Esophagus muscularis mucosa (tissue), 4 donors: ENCODE measurements around the gene EML6. TPM values are rescaled to one million over a fixed set of nuclear protein-coding genes. Genes with fewer than 3 reads are reported as not detected.

Experiments
- DNase-seq: peaks from one replicate; pipeline ENCODE4 v3.0.0-alpha.2; 2017; ENCODE audit errors: extremely low spot score
- H3K27ac ChIP-seq, 4 donors: fragments of 200-600 bp; sonication (generic); replicated peaks in 1 of 4; 1 replicate in 3 of 4; 2 replicates in 1 of 4; pipeline ENCODE4 v1.5.1; 2016 to 2019; ENCODE audit warnings: mild to moderate bottlenecking in 1 of 4
- H3K27me3 ChIP-seq, 4 donors: fragments of 200-600 bp; sonication (generic); one replicate each; pipeline versions ENCODE4 v1.5.1 to v1.6.0; 2016 to 2019
- H3K36me3 ChIP-seq, 4 donors: fragments of 200-600 bp; sonication (generic); one replicate each; pipeline ENCODE4 v1.5.1; 2016 to 2019
- H3K4me1 ChIP-seq, 4 donors: fragments of 200-600 bp; sonication (generic); one replicate each; pipeline ENCODE4 v1.5.1; 2016 to 2019
- H3K4me3 ChIP-seq, 4 donors: fragments of 200-600 bp; sonication (generic); 1 replicate in 2 of 4; 2 replicates in 2 of 4; pipeline ENCODE4 v1.5.1; 2016 to 2019; ENCODE audit warnings: mild to moderate bottlenecking in 4 of 4, moderate library complexity in 1 of 4
- H3K9me3 ChIP-seq, 4 donors: fragments of 200-600 bp; sonication (generic); 1 replicate in 3 of 4; 2 replicates in 1 of 4; pipeline ENCODE4 v1.5.1; 2016 to 2019
- CTCF ChIP-seq, 3 experiments: fragments of 200-600 bp in 2 of 3; fragments of 450-650 bp in 1 of 3; sonication (generic) in 2 of 3; IDR thresholded peaks; one replicate each; pipeline ENCODE4 v1.5.1; 2017 to 2019; ENCODE audit warnings: antibody characterized with exemption in 3 of 3, mild to moderate bottlenecking in 2 of 3, moderate library complexity in 1 of 3
- EP300 ChIP-seq: sonication (generic); formaldehyde crosslinking; IDR thresholded peaks from one replicate; pipeline ENCODE4 v1.6.1; 2017; ENCODE audit warnings: antibody characterized with exemption
- POLR2A ChIP-seq: fragments of 450-650 bp; IDR thresholded peaks from one replicate; pipeline ENCODE4 v1.6.1; 2017; ENCODE audit warnings: antibody characterized with exemption, moderate library complexity, mild to moderate bottlenecking, low read depth
- POLR2AphosphoS5 ChIP-seq, 2 donors: sonication (generic); formaldehyde crosslinking; IDR thresholded peaks; one replicate each; pipeline ENCODE4 v1.6.1; 2017; ENCODE audit warnings: antibody characterized with exemption in 2 of 2
- WGBS: methylation state at CpG from one replicate; pipeline ENCODE4 v1.1.5; 2018; 5-methylcytosine and 5-hydroxymethylcytosine counted together
- intact Hi-C: fragments of 100-400 bp; cut with DNase I; formaldehyde crosslinking; loops from one replicate; pipeline ENCODE4 v1.15.1; 2023
- total RNA-seq, 4 donors: library from RNA; depleted of rRNA; stranded (reverse); fragments of >200 nt; gene quantifications; one replicate each; pipeline versions ENCODE4 v1.1.0 to v1.2.1, GENCODE V29; 2016

The EML6 gene
- total RNA-seq, 4 donors from 2014 or later: 0.75 to 4.6 (median 0.89) TPM

GRCh38 chr2:54850171-54851122, 127.0 kb downstream of the EML6 start:
- Histone ChIP-seq H3K4me1 (peaks cover 0 to 3% (median 0%) of the 10 kb centered on the region in 4 donors), H3K9me3 (no peaks in the 10 kb centered on the region), H3K27ac (no peak overlapping the region), H3K4me3 (no peak overlapping the region), H3K27me3 (no peaks in the 10 kb centered on the region), H3K36me3 (no peaks in the 10 kb centered on the region)
- TF ChIP-seq EP300 (no peak), POLR2AphosphoS5 (IDR thresholded peaks at IDR 0.05) (no peak), CTCF (IDR thresholded peaks at IDR 0.05) (no peak), POLR2A (no peak)
- 96% methylated on average over 8 of the region's 8 CpGs for WGBS
- intact Hi-C loops: no loop called here
- DNase-seq: no peak

GRCh38 chr2:54853616-54854310, 130.3 kb downstream of the EML6 start:
- 81% methylated on average over 5 of the region's 5 CpGs for WGBS
- H3K9me3 ChIP-seq: no peaks in the 10 kb centered on the region
- H3K27me3 ChIP-seq: no peaks in the 10 kb centered on the region
- DNase-seq: no peak
- no peak overlapping the region for H3K4me3 ChIP-seq
- no peaks in the 10 kb centered on the region for H3K36me3 ChIP-seq
- intact Hi-C loops: no loop called here
- H3K4me1 ChIP-seq: no peaks in the 10 kb centered on the region
- H3K27ac ChIP-seq: no peak overlapping the region
- TF ChIP-seq CTCF (IDR thresholded peaks at IDR 0.05): no peak
- no peak for TF ChIP-seq POLR2A
- TF ChIP-seq EP300: no peak
- TF ChIP-seq POLR2AphosphoS5 (IDR thresholded peaks at IDR 0.05): no peak

GRCh38 chr2:54855434-54855833, 132.0 kb downstream of the EML6 start:
- 97% methylated on average over 2 of the region's 2 CpGs for WGBS

GRCh38 chr2:54858021-54858681, 134.7 kb downstream of the EML6 start:
- TF ChIP-seq EP300 (no peak), CTCF (IDR thresholded peaks at IDR 0.05) (no peak)
- 75% methylated on average over 3 of the region's 3 CpGs for WGBS

More at GRCh38 chr2:54855434-54855833, 132.0 kb downstream of the EML6 start:
- no peaks in the 10 kb centered on the region for H3K27me3 ChIP-seq
- H3K9me3 ChIP-seq: no peaks in the 10 kb centered on the region
- no peaks in the 10 kb centered on the region for H3K36me3 ChIP-seq
- no peak overlapping the region for H3K27ac ChIP-seq
- no peak for DNase-seq
- no peak overlapping the region for H3K4me3 ChIP-seq
- TF ChIP-seq CTCF (IDR thresholded peaks at IDR 0.05) (no peak), POLR2A (no peak), POLR2AphosphoS5 (IDR thresholded peaks at IDR 0.05) (no peak), EP300 (no peak)
- H3K4me1 ChIP-seq: no peaks in the 10 kb centered on the region
- intact Hi-C loops: no loop called here

More at GRCh38 chr2:54858021-54858681, 134.7 kb downstream of the EML6 start:
- H3K36me3 ChIP-seq: no peaks in the 10 kb centered on the region
- H3K27ac ChIP-seq: no peak overlapping the region
- no peak overlapping the region for H3K4me3 ChIP-seq
- no peaks in the 10 kb centered on the region for H3K27me3 ChIP-seq
- H3K9me3 ChIP-seq: no peaks in the 10 kb centered on the region
- no peaks in the 10 kb centered on the region for H3K4me1 ChIP-seq
- no peak for DNase-seq
- intact Hi-C loops: no loop called here
